K562 (cell line): Measurements from ENCODE around the gene LMAN1L. TPM values are rescaled to one million over a fixed set of nuclear protein-coding genes. Genes with fewer than 3 reads are reported as not detected.

ENCODE experiments used
- ATAC-seq: fragments of 200-7000 bp; cut with Tn5 transposase; 3 replicates; pipeline ENCODE4 v1.9.1; 2020; ENCODE audit warnings: moderate library complexity
- BruUV-seq: library from RNA; stranded (reverse); fragments of 400-500 nt; replicated peaks from 2 replicates; lab custom pipeline; 2021; lab: Mats Ljungman, UMichigan
- CTCF ChIA-PET: fragments of 300-600 bp; formaldehyde crosslinking; extraction: SDS; loops from one replicate; lab custom pipeline; 2021; ENCODE audit warnings: low intra/inter-chr PET ratio; lab: Yijun Ruan, JAX
- POLR2A ChIA-PET: fragments of 300-600, 350-650 bp; sonication (Branson Sonifier 250); formaldehyde crosslinking; extraction: SDS; loops from one replicate; lab custom pipeline; 2021; ENCODE audit warnings: antibody characterized with exemption, inconsistent platforms; lab: Yijun Ruan, JAX
- DNase-seq, 4 experiments: peaks; one replicate each; pipeline versions ENCODE4 v3.0.0 to v3.0.0-alpha.2; 2011 to 2018; ENCODE audit warnings: low spot score in 3 of 4, mixed read lengths in 3 of 4; ENCODE audit errors: extremely low read depth in 1 of 4
- FAIRE-seq: peaks from 2 replicates; lab custom pipeline; 2011; peaks lifted over from hg19 to GRCh38; lab: Jason Lieb, UNC
- H2AFZ ChIP-seq: 2 replicates; pipeline ENCODE4 v1.6.0; 2011; ENCODE audit warnings: low read depth, low read length, control low read depth, inconsistent platforms
- H3K27ac ChIP-seq: fragments of 200-600 bp; 3 replicates; pipeline ENCODE4 v1.8.0; 2011; ENCODE audit warnings: low read depth, mild to moderate bottlenecking, control low read depth, inconsistent platforms, low read length, moderate library complexity, mixed read lengths; ENCODE audit errors: extremely low read depth
- H3K27me3 ChIP-seq, 2 experiments: fragments of 300-600 bp in 1 of 2; 2 replicates in 1 of 2; 3 replicates in 1 of 2; pipeline versions ENCODE4 v1.6.0 to v1.8.0; 2011; ENCODE audit warnings: inconsistent platforms in 2 of 2, low read length in 2 of 2, mild to moderate bottlenecking in 1 of 2, mixed read lengths in 1 of 2, moderate library complexity in 1 of 2; ENCODE audit not compliant: control insufficient read depth in 2 of 2, insufficient read depth in 2 of 2
- H3K36me3 ChIP-seq: fragments of 300-600 bp; 3 replicates; pipeline ENCODE4 v1.8.0; 2011; ENCODE audit warnings: mild to moderate bottlenecking, low read length, inconsistent platforms; ENCODE audit not compliant: control insufficient read depth, insufficient read depth
- H3K4me1 ChIP-seq, 2 experiments: fragments of 200-600 bp in 1 of 2; replicated peaks in 1 of 2; 2 replicates in 1 of 2; 3 replicates in 1 of 2; pipeline versions ENCODE4 v1.5.1 to v1.8.0; 2011; ENCODE audit warnings: inconsistent platforms in 2 of 2, low read length in 2 of 2, mild to moderate bottlenecking in 1 of 2, mixed read lengths in 1 of 2, moderate library complexity in 1 of 2; ENCODE audit not compliant: control insufficient read depth in 2 of 2, insufficient read depth in 2 of 2
- H3K4me2 ChIP-seq: 2 replicates; pipeline ENCODE4 v1.6.1; 2011; ENCODE audit warnings: low read length, control low read depth, inconsistent platforms, mixed read lengths; ENCODE audit not compliant: insufficient read depth
- H3K4me3 ChIP-seq: fragments of 200-600 bp; sonication (generic), shearing (Covaris generic); 2 replicates; pipeline ENCODE4 v1.5.1; 2016; ENCODE audit warnings: control low read depth, inconsistent platforms
- H3K79me2 ChIP-seq: fragments of 200-600 bp; 3 replicates; pipeline ENCODE4 v1.8.0; 2011; ENCODE audit warnings: low read length, inconsistent platforms; ENCODE audit not compliant: control insufficient read depth, insufficient read depth
- H3K9ac ChIP-seq, 2 experiments: 2 replicates each; pipeline versions ENCODE4 v1.6.0 to v1.6.1; 2011; ENCODE audit warnings: low read depth in 2 of 2, low read length in 2 of 2, control low read depth in 1 of 2, inconsistent platforms in 1 of 2, mild to moderate bottlenecking in 1 of 2, mixed read lengths in 1 of 2; ENCODE audit not compliant: insufficient read depth in 1 of 2
- H3K9me1 ChIP-seq: one replicate; pipeline ENCODE4 v1.6.0; 2011; ENCODE audit warnings: inconsistent platforms, mild to moderate bottlenecking, low read length, moderate library complexity; ENCODE audit not compliant: control insufficient read depth, insufficient read depth
- H3K9me3 ChIP-seq: replicated peaks from 2 replicates; pipeline ENCODE4 v1.5.1; 2011; ENCODE audit warnings: low read depth, low read length, inconsistent platforms; ENCODE audit not compliant: control insufficient read depth, insufficient read depth
- H4K20me1 ChIP-seq: replicated peaks from 2 replicates; pipeline ENCODE4 v1.6.1; 2011; ENCODE audit warnings: low read length, inconsistent platforms, mixed read lengths; ENCODE audit not compliant: control insufficient read depth, insufficient read depth
- CEBPG ChIP-seq, 3 experiments: fragments of 200-800 bp in 1 of 3; sonication (Bioruptor generic) in 1 of 3; sonication (generic) in 1 of 3; formaldehyde crosslinking in 1 of 3; IDR thresholded peaks in 2 of 3; conservative IDR thresholded peaks in 1 of 3; 2 replicates each; pipeline versions ENCODE4 v1.6.1 to v1.8.0; 2016 to 2022; ENCODE audit warnings: missing compliant biosample characterization in 2 of 3, missing genetic modification characterization in 2 of 3, mild to moderate bottlenecking in 1 of 3, missing genetic modification reagents in 1 of 3
- CREM ChIP-seq: IDR thresholded peaks from 2 replicates; pipeline ENCODE4 v1.6.1; 2014; ENCODE audit warnings: antibody characterized with exemption, low read depth
- CUX1 ChIP-seq: fragments of 200-800 bp; sonication (Bioruptor generic); IDR thresholded peaks from 2 replicates; pipeline ENCODE4 v1.6.1; 2016; ENCODE audit warnings: missing genetic modification characterization, missing compliant biosample characterization
- KAT8 ChIP-seq: fragments of 450-650 bp; IDR thresholded peaks from 2 replicates; pipeline ENCODE4 v1.6.1; 2016; ENCODE audit warnings: low read depth, mild to moderate bottlenecking
- MAX ChIP-seq: sonication (generic); formaldehyde crosslinking; IDR thresholded peaks from 2 replicates; pipeline ENCODE4 v1.9.0; 2022; ENCODE audit warnings: mild to moderate bottlenecking, missing genetic modification reagents
- ZFP30 ChIP-seq: fragments of 250-450 bp; sonication (Bioruptor Pico); IDR thresholded peaks from 2 replicates; pipeline ENCODE4 v1.8.0; 2022; ENCODE audit warnings: moderate library complexity, mild to moderate bottlenecking, inconsistent platforms, borderline replicate concordance
- WGBS: fragments of 100-300 bp; shearing (Covaris generic); methylation state at CpG from one replicate; pipeline ENCODE4 v1.1.6; 2016; ENCODE audit warnings: low coverage, mixed read lengths; ENCODE audit not compliant: insufficient coverage; ENCODE audit errors: missing lambda C conversion rate; 5-methylcytosine and 5-hydroxymethylcytosine counted together
- in situ Hi-C: fragments of 300-500 bp; cut with MboI; formaldehyde crosslinking; loops from 4 replicates; pipeline ENCODE4 v1.15.0; 2018; ENCODE audit warnings: inconsistent platforms, mixed read lengths
- intact Hi-C: fragments of 100-400 bp; cut with micrococcal nuclease; formaldehyde crosslinking; loops from 2 replicates; pipeline ENCODE4 v1.14.2; 2022
- polyA plus RNA-seq, 8 experiments: library from polyadenylated mRNA; depleted of rRNA in 4 of 8; stranded (reverse) in 5 of 8; unstranded in 3 of 8; fragments of >200 nt; fragmentation: Nextera tagmentation in 2 of 8; fragmentation: Illumina TruSeq in 1 of 8; extraction: Ambion mirVana in 2 of 8; extraction: Trizol in 1 of 8; gene quantifications; 2 replicates each; pipeline versions ENCODE4 v1.2.1 to v1.2.3, GENCODE V29; 2011 to 2014; ENCODE audit warnings: inconsistent platforms in 1 of 8, missing spikeins in 1 of 8
- total RNA-seq, 7 experiments: library from RNA; depleted of rRNA in 6 of 7; stranded (reverse); fragments of >200 nt in 6 of 7; fragmentation: Illumina TruSeq in 2 of 7; extraction: Trizol in 2 of 7; gene quantifications; 2 replicates each; pipeline versions ENCODE4 v1.2.1 to v1.2.3, GENCODE V29; 2011 to 2021; ENCODE audit warnings: low replicate concordance in 1 of 7

The LMAN1L gene
- total and polyA plus RNA-seq, 9 of the 15 experiments (the other 6 are each of a cell fraction or from before 2014, with no cell fraction given) = not detected

- Histone ChIP-seq H3K9me1 (no peaks in the 10 kb centered on the region), H3K27me3 (peaks cover 3 to 23% of the 10 kb centered on the region in 2 experiments; a peak in 4 of 5 replicates), H3K4me3 (no peak overlapping the region), H3K79me2 (no peaks in the 10 kb centered on the region), H3K9me3 (no peaks in the 10 kb centered on the region), H3K9ac (0 out of 4 replicates have a peak overlapping the region, but pooled peaks of 1 of the 2 experiments have one; percentile 12), H3K27ac (no peak overlapping the region), H3K4me1 (peaks cover 6 to 21% of the 10 kb centered on the region in 2 experiments; a peak in 3 of 5 replicates), H3K36me3 (no peaks in the 10 kb centered on the region), H3K4me2 (no peak overlapping the region), H4K20me1 (no peaks in the 10 kb centered on the region), H2AFZ (no peak overlapping the region)
- CTCF ChIA-PET = no interaction called here
- 14% methylated on average over 11 of the region's 11 CpGs for WGBS
- intact Hi-C loops (no loop called here), in situ Hi-C loops (no loop called here)
- TF ChIP-seq CREM (no peak), CUX1 (CRISPR knock-in tag) (no peak), CEBPG (CRISPR knock-in tag; IDR thresholded peaks at IDR 0.05) (0 out of 2 replicates have a peak, but pooled peaks have one; percentile 52), CEBPG (tag; conservative IDR thresholded peaks at IDR 0.05 in 1 of 2, IDR thresholded peaks at IDR 0.05 in 1 of 2) (no peak), MAX (CRISPR knock-in tag) (0 out of 2 replicates have a peak, but pooled peaks have one; percentile 12), KAT8 (no peak), ZFP30 (CRISPR knock-in tag) (no peak)
- FAIRE-seq (no peak), DNase-seq (no peak), ATAC-seq (no peak)
- POLR2A ChIA-PET = no interaction called here
- no TSS peak for BruUV-seq
Measured at GRCh38 chr15:74821091-74821789, 8.6 kb downstream of the LMAN1L start.
